WTC11 (cell line): ENCODE results near the gene TMEM196. TPM values are rescaled to one million over a fixed set of nuclear protein-coding genes. Genes with fewer than 3 reads are reported as not detected.
A peak's percentile ranks its signal among the peaks of the same experiment; 100 is the strongest.

Experiments
- ATAC-seq: fragments of 200-7000 bp; cut with Tn5 transposase; 2 replicates; pipeline ENCODE4 v1.10.0; 2021; ENCODE audit warnings: mild to moderate bottlenecking, moderate library complexity
- CTCF ChIA-PET: fragments of 300-600 bp; sonication (Branson Sonifier 250); formaldehyde crosslinking; loops from one replicate; lab custom pipeline; 2021; ENCODE audit warnings: antibody characterized with exemption; lab: Charles Lee
- POLR2A ChIA-PET: fragments of 350-600 bp; sonication (Branson Sonifier 250); formaldehyde crosslinking; loops from one replicate; lab custom pipeline; 2021; ENCODE audit warnings: antibody characterized with exemption; lab: Charles Lee
- DNase-seq: peaks from one replicate; pipeline ENCODE4 v3.0.0; 2021; ENCODE audit warnings: low spot score
- H3K27ac Mint-ChIP-seq: 2 replicates; pipeline ENCODE4 v1.8.0; 2021; ENCODE audit warnings: mixed read lengths
- H3K27me3 Mint-ChIP-seq: 2 replicates; pipeline ENCODE4 v1.8.0; 2021; ENCODE audit warnings: low read depth, mild to moderate bottlenecking, moderate library complexity, mixed read lengths
- H3K36me3 Mint-ChIP-seq: 2 replicates; pipeline ENCODE4 v1.8.0; 2021; ENCODE audit warnings: mixed read lengths
- H3K4me1 Mint-ChIP-seq: 2 replicates; pipeline ENCODE4 v1.8.0; 2022; ENCODE audit warnings: mixed read lengths
- H3K4me3 Mint-ChIP-seq: 2 replicates; pipeline ENCODE4 v1.8.0; 2021; ENCODE audit warnings: mild to moderate bottlenecking, moderate library complexity, mixed read lengths
- H3K9me3 Mint-ChIP-seq: 2 replicates; pipeline ENCODE4 v1.8.0; 2021; ENCODE audit warnings: mixed read lengths
- FOXJ3 ChIP-seq: sonication (generic); formaldehyde crosslinking; IDR thresholded peaks from 2 replicates; pipeline ENCODE4 v1.9.0; 2021; ENCODE audit warnings: missing genetic modification reagents, mild to moderate bottlenecking, borderline replicate concordance
- FOXP1 ChIP-seq: sonication (generic); formaldehyde crosslinking; IDR thresholded peaks from 2 replicates; pipeline ENCODE4 v1.8.0; 2022; ENCODE audit warnings: missing genetic modification reagents, mild to moderate bottlenecking, moderate library complexity, borderline replicate concordance
- FOXP4 ChIP-seq: sonication (generic); formaldehyde crosslinking; IDR thresholded peaks from 2 replicates; pipeline ENCODE4 v1.8.0; 2022; ENCODE audit warnings: mild to moderate bottlenecking, missing genetic modification reagents
- GTF2I ChIP-seq: fragments of 250-450 bp; sonication (Bioruptor Pico); conservative IDR thresholded peaks from 2 replicates; pipeline ENCODE4 v1.4.0; 2021; ENCODE audit warnings: mild to moderate bottlenecking
- NFATC4 ChIP-seq: fragments of 250-450 bp; sonication (Bioruptor Pico); IDR thresholded peaks from 2 replicates; pipeline ENCODE4 v1.9.0; 2021; ENCODE audit warnings: mild to moderate bottlenecking
- NR2C2 ChIP-seq: sonication (generic); formaldehyde crosslinking; IDR thresholded peaks from 2 replicates; pipeline ENCODE4 v1.8.0; 2022; ENCODE audit warnings: mild to moderate bottlenecking, missing genetic modification reagents
- SMAD4 ChIP-seq: sonication (generic); formaldehyde crosslinking; IDR thresholded peaks from 2 replicates; pipeline ENCODE4 v1.8.0; 2022; ENCODE audit warnings: mild to moderate bottlenecking, missing genetic modification reagents
- ZBTB21 ChIP-seq: sonication (generic); formaldehyde crosslinking; IDR thresholded peaks from 2 replicates; pipeline ENCODE4 v1.8.1; 2023; ENCODE audit warnings: mild to moderate bottlenecking, missing genetic modification reagents, borderline replicate concordance
- ZNF263 ChIP-seq: sonication (generic); formaldehyde crosslinking; IDR thresholded peaks from 2 replicates; pipeline ENCODE4 v1.8.1; 2022; ENCODE audit warnings: low read depth, mild to moderate bottlenecking, moderate library complexity, missing genetic modification reagents
- ZNF416 ChIP-seq: fragments of 250-450 bp; sonication (Bioruptor Pico); IDR thresholded peaks from 2 replicates; pipeline ENCODE4 v1.9.0; 2021; ENCODE audit warnings: mild to moderate bottlenecking, inconsistent platforms
- ZNF532 ChIP-seq: fragments of 250-450 bp; sonication (Bioruptor Pico); IDR thresholded peaks from 2 replicates; pipeline ENCODE4 v1.9.0; 2021; ENCODE audit warnings: mild to moderate bottlenecking, borderline replicate concordance
- total RNA-seq: library from RNA; stranded (reverse); gene quantifications from 3 replicates; pipeline ENCODE4 v1.2.3, GENCODE V29; 2021
- TF ChIP-seq, protein P1 (sequence below): sonication (generic); formaldehyde crosslinking; conservative IDR thresholded peaks from 2 replicates; pipeline ENCODE4 v1.8.1; 2022; ENCODE audit warnings: mild to moderate bottlenecking, missing genetic modification reagents
- TF ChIP-seq, protein P2 (sequence below): sonication (generic); formaldehyde crosslinking; IDR thresholded peaks from 2 replicates; pipeline ENCODE4 v1.8.1; 2022; ENCODE audit warnings: missing genetic modification reagents, borderline replicate concordance
- TF ChIP-seq, protein P3 (sequence below): fragments of 200-600 bp; IDR thresholded peaks from 2 replicates; pipeline ENCODE4 v1.8.0; 2022; ENCODE audit warnings: antibody characterized with exemption
- TF ChIP-seq, protein P4 (sequence below): fragments of 250-450 bp; sonication (Bioruptor Pico); IDR thresholded peaks from 2 replicates; pipeline ENCODE4 v1.9.0; 2021; ENCODE audit warnings: mild to moderate bottlenecking

TMEM196 gene
- total RNA-seq, 1 experiment from 2014 or later, result 0.42 TPM

GRCh38 chr7:19715499-19715898, 57.9 kb downstream of the TMEM196 start:
- Mint-ChIP-seq H3K27me3 (peaks cover 6% of the 10 kb centered on the region), H3K36me3 (no peaks in the 10 kb centered on the region), H3K4me3 (no peak overlapping the region), H3K27ac (no peak overlapping the region), H3K9me3 (no peaks in the 10 kb centered on the region), H3K4me1 (no peaks in the 10 kb centered on the region)
- ChIA-PET CTCF (interaction anchor here (2.0 to 3.1 kb wide), 2 partner anchors 33 to 937 kb away, joined by 8 to 25 read pairs; no protein-coding TSS in a partner anchor), POLR2A (no interaction called here)
- TF ChIP-seq FOXP4 (CRISPR knock-in tag) (no peak), NR2C2 (CRISPR knock-in tag) (no peak), FOXP1 (no peak), SMAD4 (CRISPR knock-in tag) (no peak), ZNF263 (CRISPR knock-in tag) (no peak), NFATC4 (CRISPR knock-in tag) (no peak), FOXJ3 (CRISPR knock-in tag) (no peak)
- TF ChIP-seq, protein P1, sequence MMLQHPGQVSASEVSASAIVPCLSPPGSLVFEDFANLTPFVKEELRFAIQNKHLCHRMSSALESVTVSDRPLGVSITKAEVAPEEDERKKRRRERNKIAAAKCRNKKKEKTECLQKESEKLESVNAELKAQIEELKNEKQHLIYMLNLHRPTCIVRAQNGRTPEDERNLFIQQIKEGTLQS (CRISPR knock-in tag), result no peak
- TF ChIP-seq, protein P2, sequence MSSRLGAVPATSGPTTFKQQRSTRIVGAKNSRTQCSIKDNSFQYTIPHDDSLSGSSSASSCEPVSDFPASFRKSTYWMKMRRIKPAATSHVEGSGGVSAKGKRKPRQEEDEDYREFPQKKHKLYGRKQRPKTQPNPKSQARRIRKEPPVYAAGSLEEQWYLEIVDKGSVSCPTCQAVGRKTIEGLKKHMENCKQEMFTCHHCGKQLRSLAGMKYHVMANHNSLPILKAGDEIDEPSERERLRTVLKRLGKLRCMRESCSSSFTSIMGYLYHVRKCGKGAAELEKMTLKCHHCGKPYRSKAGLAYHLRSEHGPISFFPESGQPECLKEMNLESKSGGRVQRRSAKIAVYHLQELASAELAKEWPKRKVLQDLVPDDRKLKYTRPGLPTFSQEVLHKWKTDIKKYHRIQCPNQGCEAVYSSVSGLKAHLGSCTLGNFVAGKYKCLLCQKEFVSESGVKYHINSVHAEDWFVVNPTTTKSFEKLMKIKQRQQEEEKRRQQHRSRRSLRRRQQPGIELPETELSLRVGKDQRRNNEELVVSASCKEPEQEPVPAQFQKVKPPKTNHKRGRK (CRISPR knock-in tag), result no peak
- ATAC-seq (no peak), DNase-seq (no peak)

DNA sequence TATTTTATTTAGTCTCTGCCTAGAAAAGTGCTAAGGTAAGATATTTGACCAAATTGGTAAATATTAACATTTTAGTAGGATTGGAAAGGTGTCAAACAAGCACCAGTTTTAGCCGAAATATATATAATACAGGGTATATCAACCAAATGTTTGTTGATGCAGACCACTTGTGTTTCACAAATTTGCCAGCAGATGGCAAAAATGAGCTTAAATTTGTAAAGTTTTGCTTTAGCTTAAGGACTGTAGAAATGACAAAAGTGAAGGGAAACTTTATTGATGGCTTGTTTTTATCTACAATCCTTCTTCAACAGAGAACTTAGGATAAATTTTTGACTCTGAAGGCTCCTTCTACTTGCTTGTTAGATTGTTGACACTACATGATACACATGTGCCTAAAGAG, 59.7 kb downstream of the TMEM196 start:
- H3K4me1 Mint-ChIP-seq, result peaks cover 6% of the 10 kb centered on the region; the same call in 1 of the 2 replicates
- ATAC-seq, result no peak
- ChIA-PET POLR2A (no interaction called here), CTCF (interaction anchor here (0.5 to 3.1 kb wide), 28 partner anchors 8 to 985 kb away, joined by 3 to 42 read pairs (median 4); partner anchors contain the start of genes ITGB8 and TMEM196)
- peak; percentile 29 for DNase-seq
- H3K27me3 Mint-ChIP-seq, result peaks cover 6% of the 10 kb centered on the region
- no peaks in the 10 kb centered on the region for H3K36me3 Mint-ChIP-seq
- no peaks in the 10 kb centered on the region for H3K9me3 Mint-ChIP-seq
- TF ChIP-seq ZBTB21 (CRISPR knock-in tag), result no peak
- TF ChIP-seq, protein P3, sequence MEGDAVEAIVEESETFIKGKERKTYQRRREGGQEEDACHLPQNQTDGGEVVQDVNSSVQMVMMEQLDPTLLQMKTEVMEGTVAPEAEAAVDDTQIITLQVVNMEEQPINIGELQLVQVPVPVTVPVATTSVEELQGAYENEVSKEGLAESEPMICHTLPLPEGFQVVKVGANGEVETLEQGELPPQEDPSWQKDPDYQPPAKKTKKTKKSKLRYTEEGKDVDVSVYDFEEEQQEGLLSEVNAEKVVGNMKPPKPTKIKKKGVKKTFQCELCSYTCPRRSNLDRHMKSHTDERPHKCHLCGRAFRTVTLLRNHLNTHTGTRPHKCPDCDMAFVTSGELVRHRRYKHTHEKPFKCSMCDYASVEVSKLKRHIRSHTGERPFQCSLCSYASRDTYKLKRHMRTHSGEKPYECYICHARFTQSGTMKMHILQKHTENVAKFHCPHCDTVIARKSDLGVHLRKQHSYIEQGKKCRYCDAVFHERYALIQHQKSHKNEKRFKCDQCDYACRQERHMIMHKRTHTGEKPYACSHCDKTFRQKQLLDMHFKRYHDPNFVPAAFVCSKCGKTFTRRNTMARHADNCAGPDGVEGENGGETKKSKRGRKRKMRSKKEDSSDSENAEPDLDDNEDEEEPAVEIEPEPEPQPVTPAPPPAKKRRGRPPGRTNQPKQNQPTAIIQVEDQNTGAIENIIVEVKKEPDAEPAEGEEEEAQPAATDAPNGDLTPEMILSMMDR, result peak; percentile 33; the same call in 1 of the 2 replicates
- no peak for TF ChIP-seq ZNF416
- no peak for TF ChIP-seq ZNF532 (CRISPR knock-in tag)
- no peak for TF ChIP-seq GTF2I (CRISPR knock-in tag)
- TF ChIP-seq, protein P4, sequence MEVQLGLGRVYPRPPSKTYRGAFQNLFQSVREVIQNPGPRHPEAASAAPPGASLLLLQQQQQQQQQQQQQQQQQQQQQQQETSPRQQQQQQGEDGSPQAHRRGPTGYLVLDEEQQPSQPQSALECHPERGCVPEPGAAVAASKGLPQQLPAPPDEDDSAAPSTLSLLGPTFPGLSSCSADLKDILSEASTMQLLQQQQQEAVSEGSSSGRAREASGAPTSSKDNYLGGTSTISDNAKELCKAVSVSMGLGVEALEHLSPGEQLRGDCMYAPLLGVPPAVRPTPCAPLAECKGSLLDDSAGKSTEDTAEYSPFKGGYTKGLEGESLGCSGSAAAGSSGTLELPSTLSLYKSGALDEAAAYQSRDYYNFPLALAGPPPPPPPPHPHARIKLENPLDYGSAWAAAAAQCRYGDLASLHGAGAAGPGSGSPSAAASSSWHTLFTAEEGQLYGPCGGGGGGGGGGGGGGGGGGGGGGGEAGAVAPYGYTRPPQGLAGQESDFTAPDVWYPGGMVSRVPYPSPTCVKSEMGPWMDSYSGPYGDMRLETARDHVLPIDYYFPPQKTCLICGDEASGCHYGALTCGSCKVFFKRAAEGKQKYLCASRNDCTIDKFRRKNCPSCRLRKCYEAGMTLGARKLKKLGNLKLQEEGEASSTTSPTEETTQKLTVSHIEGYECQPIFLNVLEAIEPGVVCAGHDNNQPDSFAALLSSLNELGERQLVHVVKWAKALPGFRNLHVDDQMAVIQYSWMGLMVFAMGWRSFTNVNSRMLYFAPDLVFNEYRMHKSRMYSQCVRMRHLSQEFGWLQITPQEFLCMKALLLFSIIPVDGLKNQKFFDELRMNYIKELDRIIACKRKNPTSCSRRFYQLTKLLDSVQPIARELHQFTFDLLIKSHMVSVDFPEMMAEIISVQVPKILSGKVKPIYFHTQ, result no peak
- no peak overlapping the region for H3K4me3 Mint-ChIP-seq
- no peak overlapping the region for H3K27ac Mint-ChIP-seq
